Measurements from ENCODE around the gene CARD9.

CARD9 gene

GRCh38 chr9:136327304-136327974 lies 46.0 kb downstream of the CARD9 start, which contains the start of gene GPSM1:
GPSM1 (plus strand) TSS chr9:136327539; CDS start chr9:136327696, 157 bp downstream.
- DNase-seq (ENCODE audit: low read depth) = no peak
- H3K4me3 ChIP-seq (ENCODE audit: low read depth, low read length) = no peak within 1 kb of the TSS

GRCh38 chr9:136326761-136327303 lies 46.6 kb downstream of the CARD9 start:
- no peak overlapping the region for H3K4me3 ChIP-seq (ENCODE audit: low read depth, low read length)
- TF ChIP-seq CTCF (IDR thresholded peaks at IDR 0.05; ENCODE audit: insufficient read depth, low read depth, low read length, missing control alignments) = no peak
- DNase-seq (ENCODE audit: low read depth) = no peak

More at GRCh38 chr9:136327304-136327974, 46.0 kb downstream of the CARD9 start, which contains the start of gene GPSM1:
- no peak for TF ChIP-seq CTCF (IDR thresholded peaks at IDR 0.05; ENCODE audit: insufficient read depth, low read depth, low read length, missing control alignments)

- TF ChIP-seq CTCF (IDR thresholded peaks at IDR 0.05; ENCODE audit: insufficient read depth, low read depth, low read length, missing control alignments) = no peak
- no peak for DNase-seq (ENCODE audit: low read depth)
- H3K4me3 ChIP-seq (ENCODE audit: low read depth, low read length) = no peak overlapping the region
These were observed 47.3 kb downstream of the CARD9 start for GRCh38 chr9:136326061-136326760.

GRCh38 chr9:136325358-136325757 lies 48.1 kb downstream of the CARD9 start:
- no peak overlapping the region for H3K4me3 ChIP-seq (ENCODE audit: low read depth, low read length)
- TF ChIP-seq CTCF (IDR thresholded peaks at IDR 0.05; ENCODE audit: insufficient read depth, low read depth, low read length, missing control alignments) = no peak
- DNase-seq (ENCODE audit: low read depth) = no peak

- no peak for TF ChIP-seq CTCF (IDR thresholded peaks at IDR 0.05; ENCODE audit: insufficient read depth, low read depth, low read length, missing control alignments)
- DNase-seq (ENCODE audit: low read depth) = no peak
- no peak overlapping the region for H3K4me3 ChIP-seq (ENCODE audit: low read depth, low read length)
These were observed 48.8 kb downstream of the CARD9 start for GRCh38 chr9:136324501-136325300.

- TF ChIP-seq CTCF (IDR thresholded peaks at IDR 0.05; ENCODE audit: insufficient read depth, low read depth, low read length, missing control alignments) = no peak
- DNase-seq (ENCODE audit: low read depth) = no peak
- no peak overlapping the region for H3K4me3 ChIP-seq (ENCODE audit: low read depth, low read length)
These were observed 50.1 kb downstream of the CARD9 start for GRCh38 chr9:136323371-136323789.

Measured in GM12865 (cell line).